A549 (cell line): ENCODE data around the gene PPP4R3B. TPM values are rescaled to one million over a fixed set of nuclear protein-coding genes. Genes with fewer than 3 reads are reported as not detected.
A peak's percentile ranks its signal among the peaks of the same experiment; 100 is the strongest.

Source experiments
- ATAC-seq, 2 experiments: fragments of 200-7000 bp in 1 of 2; fragments of >200 bp in 1 of 2; cut with Nextera tagmentation in 1 of 2; cut with Tn5 transposase in 1 of 2; 3 replicates each; pipeline versions ENCODE4 v1.8.0 to v1.9.1; 2018 to 2020; ENCODE audit warnings: mild to moderate bottlenecking in 1 of 2, moderate library complexity in 1 of 2
- CTCF ChIA-PET: fragments of 300-600 bp; sonication (Branson Sonifier 250); formaldehyde crosslinking; extraction: SDS; loops from one replicate; lab custom pipeline; 2021; ENCODE audit warnings: antibody characterized with exemption, inconsistent platforms; lab: Yijun Ruan, JAX
- POLR2A ChIA-PET: fragments of 350-600 bp; formaldehyde crosslinking; extraction: SDS; loops from one replicate; lab custom pipeline; 2021; ENCODE audit warnings: antibody characterized with exemption, inconsistent platforms; lab: Yijun Ruan, JAX
- DNase-seq, 2 experiments: peaks; one replicate each; pipeline versions ENCODE4 v3.0.0 to v3.0.0-alpha.2; 2011 to 2016; ENCODE audit warnings: low read depth in 1 of 2, low spot score in 1 of 2
- FAIRE-seq: peaks from 2 replicates; lab custom pipeline; 2011; peaks lifted over from hg19 to GRCh38; lab: Jason Lieb, UNC
- H3K27ac ChIP-seq, 2 experiments: fragments of >200 bp; sonication (Bioruptor Twin); formaldehyde crosslinking; 3 replicates each; pipeline ENCODE4 v1.5.1; 2016 to 2017
- H3K4me1 ChIP-seq: fragments of >200 bp; sonication (Bioruptor Twin); formaldehyde crosslinking; 3 replicates; pipeline ENCODE4 v1.6.1; 2016
- H3K4me2 ChIP-seq: fragments of >200 bp; sonication (Bioruptor Twin); formaldehyde crosslinking; 3 replicates; pipeline ENCODE4 v1.6.1; 2016
- H3K4me3 ChIP-seq: fragments of >200 bp; sonication (Bioruptor Twin); formaldehyde crosslinking; 3 replicates; pipeline ENCODE4 v1.5.1; 2016
- H3K9me3 ChIP-seq: fragments of >200 bp; sonication (Bioruptor Twin); formaldehyde crosslinking; 3 replicates; pipeline ENCODE4 v1.6.1; 2016
- BCL3 ChIP-seq: fragments of >200 bp; sonication (Bioruptor Twin); formaldehyde crosslinking; IDR thresholded peaks from 3 replicates; pipeline ENCODE4 v1.6.1; 2016
- CBX8 ChIP-seq: fragments of 200-600 bp; sonication (generic); IDR thresholded peaks from 2 replicates; pipeline ENCODE4 v1.6.1; 2016
- CEBPB ChIP-seq, 2 experiments: fragments of >200 bp in 1 of 2; sonication (Bioruptor Twin) in 1 of 2; formaldehyde crosslinking in 1 of 2; IDR thresholded peaks; 2 replicates each; pipeline ENCODE4 v1.6.1; 2012 to 2016
- CHD4 ChIP-seq: fragments of 200-600 bp; sonication (generic); IDR thresholded peaks from 2 replicates; pipeline ENCODE4 v1.6.1; 2016; ENCODE audit warnings: antibody characterized with exemption, mild to moderate bottlenecking, borderline replicate concordance
- E2F6 ChIP-seq: IDR thresholded peaks from 2 replicates; pipeline ENCODE4 v1.6.1; 2012; ENCODE audit warnings: low read depth, borderline replicate concordance
- EHMT2 ChIP-seq: fragments of 200-600 bp; sonication (generic); IDR thresholded peaks from 2 replicates; pipeline ENCODE4 v1.6.1; 2016; ENCODE audit warnings: antibody characterized with exemption, low read depth, mild to moderate bottlenecking, moderate library complexity
- EP300 ChIP-seq, 2 experiments: fragments of >200 bp; sonication (Bioruptor Twin); formaldehyde crosslinking; IDR thresholded peaks; 2 replicates in 1 of 2; 3 replicates in 1 of 2; pipeline ENCODE4 v1.6.1; 2016 to 2017
- FOSL2 ChIP-seq, 2 experiments: fragments of 450-650 bp in 1 of 2; fragments of >200 bp in 1 of 2; sonication (Bioruptor Twin) in 1 of 2; formaldehyde crosslinking; IDR thresholded peaks; 2 replicates each; pipeline versions ENCODE4 v1.5.0 to v1.6.1; 2016 to 2020; ENCODE audit warnings: mild to moderate bottlenecking in 1 of 2, moderate library complexity in 1 of 2
- FOXS1 ChIP-seq: fragments of 250-450 bp; sonication (Bioruptor Pico); IDR thresholded peaks from 2 replicates; pipeline ENCODE4 v1.5.0; 2020; ENCODE audit warnings: mild to moderate bottlenecking, moderate library complexity
- GATA3 ChIP-seq: IDR thresholded peaks from 2 replicates; pipeline ENCODE4 v1.6.1; 2012; ENCODE audit warnings: borderline replicate concordance
- HDAC2 ChIP-seq: fragments of 200-600 bp; sonication (generic); IDR thresholded peaks from 2 replicates; pipeline ENCODE4 v1.6.1; 2016
- HOXA7 ChIP-seq: fragments of 250-450 bp; sonication (Bioruptor Pico); IDR thresholded peaks from 2 replicates; pipeline ENCODE4 v1.5.0; 2020; ENCODE audit warnings: mild to moderate bottlenecking, moderate library complexity
- HOXB13 ChIP-seq: fragments of 250-450 bp; sonication (Bioruptor Pico); IDR thresholded peaks from 2 replicates; pipeline ENCODE4 v1.5.0; 2020; ENCODE audit warnings: low read depth, mild to moderate bottlenecking, moderate library complexity
- KDM1A ChIP-seq: fragments of 200-600 bp; sonication (generic); IDR thresholded peaks from 2 replicates; pipeline ENCODE4 v1.6.1; 2016; ENCODE audit warnings: low read depth, mild to moderate bottlenecking
- KDM5A ChIP-seq: fragments of 200-600 bp; sonication (generic); IDR thresholded peaks from 2 replicates; pipeline ENCODE4 v1.6.1; 2016; ENCODE audit warnings: antibody characterized with exemption, mild to moderate bottlenecking
- MAFK ChIP-seq: fragments of 450-650 bp; IDR thresholded peaks from 2 replicates; pipeline ENCODE4 v1.6.1; 2014; ENCODE audit not compliant: partially characterized antibody
- MAZ ChIP-seq: fragments of 150-350 bp; IDR thresholded peaks from 2 replicates; pipeline ENCODE4 v1.6.1; 2014; ENCODE audit warnings: antibody characterized with exemption, low read depth, low read length, borderline replicate concordance
- MYC ChIP-seq: IDR thresholded peaks from 2 replicates; pipeline ENCODE4 v1.6.1; 2012; ENCODE audit warnings: mild to moderate bottlenecking, inconsistent platforms, low read length, improper control_type of control experiment, borderline replicate concordance
- NPAS2 ChIP-seq: fragments of 250-450 bp; sonication (Bioruptor Pico); IDR thresholded peaks from 2 replicates; pipeline ENCODE4 v1.8.0; 2022; ENCODE audit warnings: mild to moderate bottlenecking, moderate library complexity, borderline replicate concordance
- RARB ChIP-seq: fragments of 250-450 bp; sonication (Bioruptor Pico); IDR thresholded peaks from 2 replicates; pipeline ENCODE4 v1.8.0; 2021; ENCODE audit warnings: mild to moderate bottlenecking, moderate library complexity
- RCOR1 ChIP-seq: fragments of 150-350 bp; IDR thresholded peaks from 2 replicates; pipeline ENCODE4 v1.6.1; 2014; ENCODE audit warnings: antibody characterized with exemption, low read length, low read depth
- RFX5 ChIP-seq: fragments of 450-650 bp; IDR thresholded peaks from 2 replicates; pipeline ENCODE4 v1.7.1; 2014; ENCODE audit warnings: antibody characterized with exemption, mild to moderate bottlenecking, moderate library complexity
- TP53 ChIP-seq: fragments of 250-450 bp; sonication (Bioruptor Pico); IDR thresholded peaks from 2 replicates; pipeline ENCODE4 v1.5.0; 2021; ENCODE audit warnings: mild to moderate bottlenecking, moderate library complexity
- USF2 ChIP-seq: fragments of 450-650 bp; IDR thresholded peaks from 2 replicates; pipeline ENCODE4 v1.6.1; 2014; ENCODE audit warnings: antibody characterized with exemption
- ZFP36 ChIP-seq: fragments of 450-650 bp; IDR thresholded peaks from 2 replicates; pipeline ENCODE4 v1.6.1; 2014; ENCODE audit warnings: borderline replicate concordance; ENCODE audit not compliant: partially characterized antibody
- WGBS: methylation state at CpG from one replicate; pipeline ENCODE4 v1.1.6; 2017; ENCODE audit errors: missing lambda C conversion rate; 5-methylcytosine and 5-hydroxymethylcytosine counted together
- polyA plus RNA-seq, 4 experiments: library from polyadenylated mRNA; depleted of rRNA in 3 of 4; stranded (reverse); fragments of >200 nt; fragmentation: RNase III in 1 of 4; extraction: RNeasy Plus Mini Kit Qiagen cat#74134 plus additional on column Dnase treatment in 1 of 4; gene quantifications; 2 replicates in 3 of 4; 3 replicates in 1 of 4; pipeline ENCODE4 v1.2.3, GENCODE V29; 2011 to 2017

The PPP4R3B gene
- polyA plus RNA-seq, 2 of the 4 experiments (the other 2 are of a cell fraction), result 34.6 to 70.9 TPM

- ATAC-seq (no peak), DNase-seq (no peak), FAIRE-seq (peak; percentile 61)
- no peaks in the 10 kb centered on the region for H3K9me3 ChIP-seq
- no peaks in the 10 kb centered on the region for H3K4me1 ChIP-seq
- H3K27ac ChIP-seq, result no peak overlapping the region
- POLR2A ChIA-PET, result no interaction called here
- H3K4me3 ChIP-seq, result no peak overlapping the region
- H3K4me2 ChIP-seq, result no peak overlapping the region
- 94% methylated on average over 3 of the region's 3 CpGs for WGBS
- TF ChIP-seq ZFP36 (no peak), KDM5A (no peak), RARB (CRISPR knock-in tag) (no peak), KDM1A (no peak), RFX5 (no peak), FOXS1 (CRISPR knock-in tag) (no peak), FOSL2 (IDR thresholded peaks at IDR 0.05) (no peak), FOSL2 (CRISPR knock-in tag; IDR thresholded peaks at IDR 0.05) (no peak), NPAS2 (no peak), MYC (no peak), CHD4 (no peak), USF2 (no peak), GATA3 (no peak)
- CTCF ChIA-PET, result interaction anchor here (0.6 to 1.5 kb wide), 3 partner anchors 10 to 36 kb away, joined by 3 read pairs; no protein-coding TSS in a partner anchor
Observed at GRCh38 chr2:55636831-55637230, 19.4 kb upstream of the PPP4R3B start.

GRCh38 chr2:55628931-55629330 is 11.5 kb upstream of the PPP4R3B start:
- FAIRE-seq, result no peak
- POLR2A ChIA-PET, result no interaction called here
- Histone ChIP-seq H3K9me3 (no peaks in the 10 kb centered on the region), H3K27ac (no peak overlapping the region), H3K4me1 (no peaks in the 10 kb centered on the region), H3K4me3 (no peak overlapping the region), H3K4me2 (no peak overlapping the region)
- DNase-seq, result no peak
- ATAC-seq, result no peak
- CTCF ChIA-PET, result interaction anchor here (1.2 to 2.5 kb wide), 2 partner anchors 8 to 11 kb away, joined by 4 to 7 read pairs; no protein-coding TSS in a partner anchor
- TF ChIP-seq EP300 (IDR thresholded peaks at IDR 0.05) (no peak), E2F6 (no peak), HOXA7 (no peak), HDAC2 (no peak), NPAS2 (no peak), MAZ (no peak), FOXS1 (CRISPR knock-in tag) (no peak), RCOR1 (no peak), HOXB13 (CRISPR knock-in tag) (no peak), BCL3 (no peak), KDM5A (no peak), MAFK (no peak), TP53 (CRISPR knock-in tag) (no peak), CBX8 (no peak), CEBPB (IDR thresholded peaks at IDR 0.05) (no peak), EHMT2 (no peak)
- WGBS, result 93% methylated on average over 2 of the region's 2 CpGs
